Measurements from ENCODE around the gene CFAP73.
"Not testable (repeated sequence)": the region's sequence is repeated elsewhere in the genome, so short reads cannot be mapped to it uniquely, and the experiment has no call there.

The CFAP73 gene

GRCh38 chr12:113191227-113191626, 41.7 kb downstream of the CFAP73 start:
- DNase-seq (ENCODE audit: low spot score), result no peak

DNA sequence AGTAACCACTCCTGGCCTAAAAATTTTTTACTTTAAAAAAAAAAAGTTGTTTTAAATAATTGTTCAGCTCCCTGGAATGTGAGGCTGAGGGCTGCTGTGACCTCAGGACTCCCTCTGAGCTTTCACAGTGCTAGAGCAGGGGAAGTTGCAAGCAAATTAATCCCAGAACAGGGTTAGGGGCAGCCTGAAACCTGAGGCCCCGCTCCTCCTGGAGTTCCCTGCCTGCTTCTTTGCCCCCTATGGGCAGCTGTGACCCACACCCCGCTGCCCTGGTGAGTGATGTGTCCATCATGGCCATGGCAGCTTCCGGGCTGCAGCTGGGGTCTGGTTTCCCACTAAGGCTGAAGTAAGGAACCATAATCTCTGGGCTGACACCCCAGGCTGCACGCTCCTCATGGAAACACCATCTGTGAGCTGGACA, 45.5 kb downstream of the CFAP73 start:
- no peak for DNase-seq (ENCODE audit: low spot score)

DNA sequence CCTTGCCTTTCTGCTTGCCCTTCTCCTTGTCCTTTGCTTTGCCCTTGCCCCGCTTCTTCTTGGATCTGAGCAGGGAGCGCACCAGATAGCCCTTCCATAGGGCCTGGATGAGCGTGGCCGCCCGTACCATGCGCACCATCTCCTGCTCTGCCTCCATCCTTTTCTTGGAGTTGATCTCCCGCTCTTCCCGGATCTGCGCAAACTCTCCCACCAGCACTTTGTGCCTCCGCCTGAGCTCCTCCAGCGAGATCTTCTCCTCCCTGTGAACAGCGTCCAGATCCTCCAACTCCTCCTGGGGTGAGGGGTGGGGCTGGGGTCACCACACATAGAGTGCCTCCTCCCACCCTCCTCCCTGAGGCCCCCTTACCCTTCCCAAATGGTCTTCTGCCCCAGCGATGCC, 46.1 kb downstream of the CFAP73 start:
- DNase-seq (ENCODE audit: low spot score), result no peak

DNA sequence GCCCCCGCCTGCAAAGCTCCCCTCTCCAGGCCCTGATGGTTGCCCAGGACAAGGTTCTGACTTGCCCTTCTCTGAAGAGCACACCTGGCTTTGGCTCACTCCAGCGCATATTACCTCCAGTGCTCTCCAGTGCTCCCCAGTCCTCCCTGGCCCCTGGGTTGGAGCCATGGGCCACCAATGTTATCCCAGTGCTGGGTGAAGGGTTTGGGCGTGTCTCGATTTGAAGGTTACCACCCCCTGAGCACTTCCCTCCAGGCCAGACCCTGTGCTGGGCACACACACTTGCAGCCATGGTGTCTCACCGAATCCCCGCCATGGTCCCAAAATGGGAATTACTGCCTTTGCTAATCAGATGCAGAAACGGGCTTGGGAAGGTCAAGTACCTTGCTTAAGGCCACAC, 47.1 kb downstream of the CFAP73 start:
- DNase-seq (ENCODE audit: low spot score), result no peak

- peak; percentile 76 for DNase-seq (ENCODE audit: low spot score)
Observed at GRCh38 chr12:113196990-113197389, 47.5 kb downstream of the CFAP73 start.

- DNase-seq (ENCODE audit: low spot score), result no peak
Observed at GRCh38 chr12:113197518-113198077, 48.1 kb downstream of the CFAP73 start.

DNA sequence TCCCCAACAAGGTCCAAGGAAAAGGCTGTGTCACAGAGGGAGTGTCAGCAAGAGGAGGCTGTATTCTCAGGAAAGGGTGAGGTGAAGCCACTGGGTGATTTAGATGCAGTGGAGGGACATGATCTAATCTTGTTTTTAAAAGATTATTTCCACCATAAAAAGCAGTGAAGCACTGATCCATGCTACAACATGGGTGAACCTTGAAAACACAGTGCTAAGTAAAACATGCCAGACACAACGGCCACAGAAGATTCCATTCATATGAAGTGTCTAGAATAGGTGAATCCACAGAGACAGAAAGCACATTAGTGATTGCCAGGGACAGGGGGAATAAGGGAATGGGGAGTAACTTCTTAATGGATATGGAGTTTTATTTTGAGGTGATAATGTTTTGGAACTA, 48.8 kb downstream of the CFAP73 start:
- no peak for DNase-seq (ENCODE audit: low spot score)

DNA sequence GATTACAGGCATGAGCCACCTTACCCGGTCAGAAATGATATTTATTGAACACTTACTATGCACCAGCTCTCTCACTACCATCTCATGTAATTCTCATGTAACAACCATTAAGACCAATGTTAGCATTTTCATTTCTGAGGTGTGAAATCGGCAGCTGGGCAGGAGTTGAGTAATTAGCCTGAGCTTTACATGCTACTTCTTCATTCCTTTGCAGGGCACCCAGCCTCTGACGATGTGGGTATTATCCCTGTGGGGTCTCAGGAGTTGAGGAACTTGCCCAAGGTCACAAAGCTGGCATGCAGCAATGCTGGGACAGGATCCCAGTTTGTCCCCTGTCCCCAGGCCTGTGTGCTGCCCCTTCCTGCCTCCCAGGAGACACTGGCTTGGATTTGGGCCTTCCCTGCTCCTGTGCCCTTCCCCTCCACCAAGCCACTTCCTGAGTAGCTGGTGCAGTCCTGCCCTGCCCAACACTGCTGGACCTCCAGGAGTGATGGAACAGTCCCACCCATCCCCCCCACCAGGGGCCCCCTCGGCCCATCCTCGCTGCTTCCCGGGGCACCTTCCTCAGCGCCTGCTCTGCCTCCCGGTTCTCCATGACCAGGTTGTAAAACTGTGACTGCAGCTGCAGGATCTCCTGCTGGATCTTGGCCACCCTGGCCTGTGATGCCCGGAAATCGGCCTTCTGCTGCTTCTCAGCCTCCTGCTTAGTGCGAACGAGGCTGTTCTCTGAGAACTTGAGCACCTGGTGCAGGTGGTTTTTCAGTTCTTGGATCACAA, 50.7 kb downstream of the CFAP73 start:
- no peak for DNase-seq (ENCODE audit: low spot score)

DNA sequence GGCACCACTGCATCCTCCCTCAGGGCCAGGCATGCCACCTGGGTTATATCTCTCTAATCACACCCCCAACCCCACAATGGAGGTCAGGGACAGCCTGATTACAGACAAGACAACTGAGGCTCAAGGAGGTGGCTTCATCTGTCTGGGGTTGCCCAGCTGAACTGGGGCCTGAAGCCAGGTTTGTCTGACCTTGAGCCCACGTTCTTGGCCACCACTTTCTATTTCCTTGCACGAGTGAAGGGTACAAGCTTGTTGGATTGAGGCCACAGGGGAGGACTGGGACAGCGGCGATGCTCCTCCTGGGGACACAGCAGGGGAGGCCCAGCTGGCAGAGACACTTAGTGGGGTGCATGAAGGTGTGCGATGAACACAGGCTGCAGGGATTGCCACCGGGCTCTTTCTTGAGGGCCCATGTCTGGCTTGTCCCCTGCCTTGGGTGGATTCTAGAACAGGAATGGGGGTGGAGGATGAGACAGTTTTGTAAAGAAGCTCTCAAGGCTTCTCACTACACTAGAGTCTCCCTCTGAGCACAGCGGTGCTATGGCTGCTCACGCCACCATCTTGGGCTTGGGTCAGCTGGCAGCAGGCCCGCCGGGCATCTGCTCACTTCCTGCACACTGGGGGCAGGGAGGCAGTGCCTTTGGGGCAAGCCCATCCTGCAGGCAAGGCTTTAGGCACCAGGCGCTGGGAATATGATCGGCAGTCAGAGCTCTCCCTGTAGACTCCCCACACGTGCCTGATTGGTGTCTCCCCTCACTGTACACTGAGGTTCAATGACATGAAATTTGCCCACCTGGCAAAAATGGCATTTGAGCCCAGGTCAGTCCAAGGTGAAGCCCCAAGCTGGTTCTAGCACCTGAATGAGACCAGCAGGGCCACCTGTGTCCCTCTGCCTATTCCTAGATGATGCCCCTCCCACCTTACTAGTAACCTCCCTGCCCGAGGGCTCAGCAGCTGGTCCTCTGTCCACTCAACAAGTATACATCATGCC, 52.0 kb downstream of the CFAP73 start:
- no peak for DNase-seq (ENCODE audit: low spot score)

DNA sequence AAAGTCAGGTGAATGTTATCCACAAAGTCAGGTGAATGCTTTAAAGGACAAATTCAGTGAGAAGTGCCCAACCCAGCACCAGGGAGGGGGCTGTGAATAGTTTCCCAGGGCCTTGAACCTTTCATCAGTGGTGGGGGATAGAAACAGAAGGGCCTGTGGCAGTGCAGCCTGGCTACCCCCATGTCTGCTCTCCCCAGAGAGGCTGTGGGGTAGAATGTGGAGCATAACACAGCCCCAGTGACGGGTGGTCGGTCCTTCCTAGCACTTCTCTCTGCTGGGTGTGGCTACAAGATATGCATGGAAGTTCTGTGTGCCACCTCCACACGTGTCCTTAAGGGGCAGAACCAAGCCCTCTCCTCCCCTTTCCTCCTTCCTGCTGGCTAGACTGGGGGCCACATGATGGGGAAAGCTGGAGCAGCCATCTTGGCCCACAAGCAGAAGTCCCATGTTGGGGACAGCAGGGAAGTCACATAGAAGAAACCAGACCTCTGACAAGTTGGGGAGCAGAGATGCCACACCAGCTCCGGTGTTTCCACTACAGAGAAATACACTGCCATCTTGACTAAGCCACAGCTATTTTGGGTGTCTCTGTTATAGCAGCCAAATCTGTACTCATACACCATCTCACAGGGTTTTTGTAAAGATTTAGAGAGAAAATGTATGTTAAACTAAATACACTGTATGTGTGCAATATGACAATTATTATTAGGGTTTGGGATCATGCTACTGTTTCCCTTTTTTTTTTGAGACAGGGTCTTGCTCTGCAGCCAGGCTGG, 53.0 kb downstream of the CFAP73 start:
- no peak for DNase-seq (ENCODE audit: low spot score)

- DNase-seq (ENCODE audit: low spot score), result no peak
Observed at GRCh38 chr12:113203852-113204760, 54.6 kb downstream of the CFAP73 start.

- DNase-seq (ENCODE audit: low spot score), result no peak
Observed at GRCh38 chr12:113204804-113205203, 55.3 kb downstream of the CFAP73 start.

GRCh38 chr12:113206802-113207201, 57.3 kb downstream of the CFAP73 start:
- DNase-seq (ENCODE audit: low spot score), result not testable (repeated sequence)

- no peak for DNase-seq (ENCODE audit: low spot score)
Observed at GRCh38 chr12:113207613-113208040, 58.1 kb downstream of the CFAP73 start.

- peak; percentile 75 for DNase-seq (ENCODE audit: low spot score)
Observed at GRCh38 chr12:113208041-113208934, 58.8 kb downstream of the CFAP73 start.
